Gastrocnemius medialis (tissue), 4 donors: ENCODE data around the gene ILKAP.

Source experiments
- CTCF ChIP-seq, 5 experiments: fragments of 450-650 bp in 3 of 5; fragments of 200-600 bp in 2 of 5; sonication (generic) in 2 of 5; IDR thresholded peaks in 4 of 5; conservative IDR thresholded peaks in 1 of 5; 1 replicate in 4 of 5; 2 replicates in 1 of 5; pipeline ENCODE4 v1.5.1; 2016 to 2019; ENCODE audit warnings: antibody characterized with exemption in 5 of 5, mild to moderate bottlenecking in 3 of 5, moderate library complexity in 3 of 5
- POLR2A ChIP-seq, 2 donors: fragments of 450-650 bp; IDR thresholded peaks; one replicate each; pipeline ENCODE4 v1.6.1; 2017; ENCODE audit warnings: antibody characterized with exemption in 2 of 2, mild to moderate bottlenecking in 2 of 2, moderate library complexity in 2 of 2

GRCh38 chr2:238233625-238234024 lies 30.1 kb upstream of the ILKAP start:
- TF ChIP-seq CTCF (IDR thresholded peaks at IDR 0.05 in 4 of 5, conservative IDR thresholded peaks at IDR 0.05 in 1 of 5) (no peak), POLR2A (IDR thresholded peaks at IDR 0.05) (no peak)
